Hindlimb muscle (tissue), 1 donor: ENCODE results near the gene HNRNPAB. TPM values are rescaled to one million over a fixed set of nuclear protein-coding genes. Genes with fewer than 3 reads are reported as not detected.

Source experiments
- DNase-seq: peaks from one replicate; pipeline ENCODE4 v3.0.0-alpha.2; 2013
- polyA plus RNA-seq: library from polyadenylated mRNA; unstranded; fragments of 120-200 nt; gene quantifications from one replicate; pipeline ENCODE4 v1.2.1, GENCODE V29; 2013; ENCODE audit not compliant: insufficient read length

Gene HNRNPAB
- polyA plus RNA-seq: 84.8 TPM

- peak; percentile 96 for DNase-seq
These were observed at the start of gene HNRNPAB for GRCh38 chr5:178204182-178204934. Gene HNRNPAB (plus strand): TSS chr5:178204533. CDS start chr5:178204838, 305 bp downstream.

- no peak for DNase-seq
These were observed 49.3 kb upstream of the HNRNPAB start for GRCh38 chr5:178155065-178155464.

GRCh38 chr5:178160176-178160575 lies 44.2 kb upstream of the HNRNPAB start:
- no peak for DNase-seq

- no peak for DNase-seq
These were observed 41.9 kb upstream of the HNRNPAB start for GRCh38 chr5:178162481-178162880.

- peak; percentile 72 for DNase-seq
These were observed 40.3 kb upstream of the HNRNPAB start for GRCh38 chr5:178163772-178164735.

GRCh38 chr5:178165581-178165980 lies 38.8 kb upstream of the HNRNPAB start:
- no peak for DNase-seq

GRCh38 chr5:178170455-178170854 lies 33.9 kb upstream of the HNRNPAB start:
- DNase-seq: no peak

- DNase-seq: no peak
These were observed 29.9 kb upstream of the HNRNPAB start for GRCh38 chr5:178174456-178174855.

GRCh38 chr5:178176791-178177190 lies 27.5 kb upstream of the HNRNPAB start:
- no peak for DNase-seq

GRCh38 chr5:178177569-178177968 lies 26.8 kb upstream of the HNRNPAB start:
- no peak for DNase-seq

- no peak for DNase-seq
These were observed 24.0 kb upstream of the HNRNPAB start for GRCh38 chr5:178180141-178180863.

- DNase-seq: no peak
These were observed 22.0 kb upstream of the HNRNPAB start for GRCh38 chr5:178182158-178182876.

- no peak for DNase-seq
These were observed 17.9 kb upstream of the HNRNPAB start for GRCh38 chr5:178186427-178186826.

- no peak for DNase-seq
These were observed 17.3 kb upstream of the HNRNPAB start, which contains the start of gene GMCL2 for GRCh38 chr5:178187014-178187413. Gene GMCL2 (minus strand): TSS chr5:178187371. CDS start chr5:178187299, 72 bp downstream.

GRCh38 chr5:178189433-178189832 lies 14.9 kb upstream of the HNRNPAB start:
- DNase-seq: no peak

- no peak for DNase-seq
These were observed 12.7 kb upstream of the HNRNPAB start for GRCh38 chr5:178191661-178192060.

- DNase-seq: no peak
These were observed 12.1 kb upstream of the HNRNPAB start for GRCh38 chr5:178192244-178192643.

GRCh38 chr5:178192787-178193186 lies 11.5 kb upstream of the HNRNPAB start:
- DNase-seq: no peak

GRCh38 chr5:178193251-178193809 lies 11.0 kb upstream of the HNRNPAB start:
- DNase-seq: no peak

- no peak for DNase-seq
These were observed 10.3 kb upstream of the HNRNPAB start for GRCh38 chr5:178194026-178194425.

GRCh38 chr5:178196281-178196812 lies 8.0 kb upstream of the HNRNPAB start:
- no peak for DNase-seq
